Neural progenitor cell (in vitro differentiated cells): ENCODE data around the gene COL8A1. TPM values are rescaled to one million over a fixed set of nuclear protein-coding genes. Genes with fewer than 3 reads are reported as not detected.

Experiments
- DNase-seq: peaks from one replicate; pipeline ENCODE4 v3.0.0-alpha.2; 2016; ENCODE audit warnings: low spot score
- H2AFZ ChIP-seq: fragments of 200-600 bp; sonication (generic); replicated peaks from 2 replicates; pipeline ENCODE4 v1.6.1; 2016; ENCODE audit warnings: antibody characterized with exemption
- H3F3A ChIP-seq: fragments of 200-600 bp; sonication (generic); 2 replicates; pipeline ENCODE4 v1.6.1; 2016; ENCODE audit warnings: antibody characterized with exemption, low read depth
- H3K27ac ChIP-seq: fragments of 200-600 bp; sonication (generic); 2 replicates; pipeline ENCODE4 v1.5.1; 2016; ENCODE audit warnings: mild to moderate bottlenecking
- H3K27me3 ChIP-seq: fragments of 200-600 bp; sonication (generic); 2 replicates; pipeline ENCODE4 v1.6.1; 2016; ENCODE audit warnings: mild to moderate bottlenecking, moderate library complexity
- H3K36me3 ChIP-seq: fragments of 200-600 bp; sonication (generic); 2 replicates; pipeline ENCODE4 v1.5.1; 2016
- H3K4me1 ChIP-seq: fragments of 200-600 bp; sonication (generic); 2 replicates; pipeline ENCODE4 v1.6.1; 2016; ENCODE audit warnings: mixed run types
- H3K4me2 ChIP-seq: fragments of 200-600 bp; sonication (generic); 2 replicates; pipeline ENCODE4 v1.6.1; 2016
- H3K4me3 ChIP-seq: fragments of 200-600 bp; sonication (generic); 2 replicates; pipeline ENCODE4 v1.5.1; 2016
- H3K79me2 ChIP-seq: fragments of 200-600 bp; sonication (generic); 2 replicates; pipeline ENCODE4 v1.6.1; 2016; ENCODE audit warnings: low read depth
- H3K9ac ChIP-seq: fragments of 200-600 bp; sonication (generic); 2 replicates; pipeline ENCODE4 v1.6.1; 2016
- H3K9me3 ChIP-seq: fragments of 200-600 bp; sonication (generic); 2 replicates; pipeline ENCODE4 v1.5.1; 2016; ENCODE audit warnings: low read depth
- H4K20me1 ChIP-seq: fragments of 200-600 bp; sonication (generic); 2 replicates; pipeline ENCODE4 v1.6.1; 2016; ENCODE audit warnings: low read depth
- H3K27ac Mint-ChIP-seq: 3 replicates; pipeline ENCODE4 v1.8.0; 2021; ENCODE audit warnings: mixed read lengths
- H3K27me3 Mint-ChIP-seq: 2 replicates; pipeline ENCODE4 v1.8.0; 2022; ENCODE audit warnings: low read depth, mild to moderate bottlenecking, inconsistent platforms, moderate library complexity, mixed read lengths; ENCODE audit not compliant: insufficient read depth
- H3K36me3 Mint-ChIP-seq: 3 replicates; pipeline ENCODE4 v1.8.0; 2021; ENCODE audit warnings: mixed read lengths
- H3K4me1 Mint-ChIP-seq: 3 replicates; pipeline ENCODE4 v1.8.0; 2021; ENCODE audit warnings: mixed read lengths
- H3K4me3 Mint-ChIP-seq: 3 replicates; pipeline ENCODE4 v1.8.0; 2021; ENCODE audit warnings: mild to moderate bottlenecking, moderate library complexity, mixed read lengths
- H3K9me3 Mint-ChIP-seq: 3 replicates; pipeline ENCODE4 v1.8.0; 2020; ENCODE audit warnings: mixed read lengths
- CTCF ChIP-seq: fragments of 200-600 bp; sonication (generic); IDR thresholded peaks from 2 replicates; pipeline ENCODE4 v1.5.1; 2017; ENCODE audit warnings: antibody characterized with exemption, mild to moderate bottlenecking
- EZH2 ChIP-seq: fragments of 200-600 bp; sonication (generic); IDR thresholded peaks from 2 replicates; pipeline ENCODE4 v1.6.1; 2017; ENCODE audit warnings: antibody characterized with exemption, mild to moderate bottlenecking, moderate library complexity
- EZH2phosphoT487 ChIP-seq: fragments of 200-600 bp; sonication (generic); IDR thresholded peaks from 2 replicates; pipeline ENCODE4 v1.6.1; 2017; ENCODE audit warnings: antibody characterized with exemption
- total RNA-seq: library from RNA; depleted of rRNA; stranded (reverse); fragments of >200 nt; gene quantifications from 2 replicates; pipeline ENCODE4 v1.2.3, GENCODE V29; 2015; ENCODE audit warnings: low replicate concordance

The COL8A1 gene
- total RNA-seq, 1 donor from 2014 or later, result not detected

DNA sequence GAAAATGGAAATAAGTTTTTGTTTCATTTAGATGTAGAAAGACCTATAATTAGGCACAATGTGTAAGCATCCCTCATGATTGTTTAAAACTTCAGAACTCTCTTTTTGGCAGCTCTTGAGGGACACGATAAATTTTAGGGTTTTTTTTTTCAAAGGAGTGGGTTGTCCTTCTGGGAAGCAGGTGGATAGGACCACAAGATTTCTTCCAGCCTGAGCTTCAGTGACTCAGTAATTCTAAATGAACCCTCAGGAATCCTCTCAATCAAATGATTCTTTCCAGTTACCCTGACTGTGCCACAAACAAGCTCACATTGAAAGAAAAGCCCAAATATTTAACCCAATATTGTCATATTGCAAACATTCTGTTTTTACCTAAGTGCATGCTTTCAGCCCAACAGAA, 45.1 kb downstream of the COL8A1 start:
- Histone ChIP-seq H3K4me2 (no peak overlapping the region), H3K4me3 (no peak overlapping the region), H3K36me3 (no peaks in the 10 kb centered on the region), H3K9me3 (no peaks in the 10 kb centered on the region), H3K79me2 (no peaks in the 10 kb centered on the region), H3F3A (no peaks in the 10 kb centered on the region), H3K9ac (no peak overlapping the region), H3K27ac (no peak overlapping the region), H3K4me1 (no peaks in the 10 kb centered on the region), H3K27me3 (no peaks in the 10 kb centered on the region), H4K20me1 (no peaks in the 10 kb centered on the region), H2AFZ (no peak overlapping the region)
- Mint-ChIP-seq H3K27ac (no peak overlapping the region), H3K4me3 (no peak overlapping the region), H3K36me3 (no peaks in the 10 kb centered on the region), H3K9me3 (no peaks in the 10 kb centered on the region), H3K4me1 (no peaks in the 10 kb centered on the region), H3K27me3 (no peaks in the 10 kb centered on the region)
- TF ChIP-seq EZH2phosphoT487, result no peak
- TF ChIP-seq CTCF, result no peak
- no peak for DNase-seq

GRCh38 chr3:99683876-99684275, 45.5 kb downstream of the COL8A1 start:
- Mint-ChIP-seq H3K27me3 (no peaks in the 10 kb centered on the region), H3K4me1 (no peaks in the 10 kb centered on the region), H3K27ac (no peak overlapping the region), H3K9me3 (no peaks in the 10 kb centered on the region), H3K36me3 (no peaks in the 10 kb centered on the region), H3K4me3 (no peak overlapping the region)
- H3K9ac ChIP-seq, result no peak overlapping the region
- no peaks in the 10 kb centered on the region for H3K36me3 ChIP-seq
- no peaks in the 10 kb centered on the region for H3K27me3 ChIP-seq
- no peak overlapping the region for H3K4me2 ChIP-seq
- no peak for TF ChIP-seq EZH2phosphoT487
- TF ChIP-seq EZH2, result no peak
- no peak for TF ChIP-seq CTCF
- H4K20me1 ChIP-seq, result no peaks in the 10 kb centered on the region
- no peaks in the 10 kb centered on the region for H3F3A ChIP-seq
- H3K4me3 ChIP-seq, result no peak overlapping the region
- H2AFZ ChIP-seq, result no peak overlapping the region
- no peaks in the 10 kb centered on the region for H3K79me2 ChIP-seq
- no peak for DNase-seq
- peaks cover 1% of the 10 kb centered on the region for H3K4me1 ChIP-seq
- H3K9me3 ChIP-seq, result no peaks in the 10 kb centered on the region
- no peak overlapping the region for H3K27ac ChIP-seq

DNA sequence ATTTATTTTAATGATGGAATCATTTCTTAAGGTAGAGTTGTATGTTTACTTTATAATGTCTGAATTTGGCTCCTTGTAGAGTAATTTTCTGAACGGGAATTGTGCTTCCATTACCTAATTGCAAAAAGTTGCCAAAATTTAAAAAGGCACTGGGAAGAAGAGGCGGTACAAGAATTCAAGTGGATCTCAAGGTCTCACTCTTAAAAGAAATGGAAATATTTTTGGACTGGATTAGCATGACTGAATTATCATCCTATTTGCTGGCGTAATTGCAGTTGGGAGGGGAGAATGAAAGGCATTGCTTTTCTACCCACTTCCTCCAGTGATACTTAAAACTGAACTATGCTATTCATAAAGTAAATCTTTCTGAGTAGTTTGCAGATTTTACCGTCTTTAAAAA, 46.2 kb downstream of the COL8A1 start:
- H3F3A ChIP-seq, result no peaks in the 10 kb centered on the region

More for the DNA sequence above, 46.2 kb downstream of the COL8A1 start:
- Mint-ChIP-seq H3K36me3 (no peaks in the 10 kb centered on the region), H3K27ac (no peak overlapping the region), H3K27me3 (no peaks in the 10 kb centered on the region), H3K9me3 (no peaks in the 10 kb centered on the region), H3K4me3 (no peak overlapping the region), H3K4me1 (no peaks in the 10 kb centered on the region)
- Histone ChIP-seq H3K4me1 (peaks cover 6% of the 10 kb centered on the region), H3K9me3 (no peaks in the 10 kb centered on the region), H3K27me3 (no peaks in the 10 kb centered on the region), H3K4me2 (no peak overlapping the region), H3K36me3 (no peaks in the 10 kb centered on the region), H3K9ac (no peak overlapping the region), H3K79me2 (no peaks in the 10 kb centered on the region), H2AFZ (no peak overlapping the region), H4K20me1 (no peaks in the 10 kb centered on the region), H3K4me3 (no peak overlapping the region), H3K27ac (no peak overlapping the region)
- no peak for TF ChIP-seq EZH2
- no peak for TF ChIP-seq CTCF
- no peak for TF ChIP-seq EZH2phosphoT487
- no peak for DNase-seq
